Fibroblast of skin of right biceps (primary cell): Measurements from ENCODE around the gene AADAT.

Source experiments
- DNase-seq: peaks from one replicate; pipeline ENCODE4 v3.0.0-alpha.2; 2013

The AADAT gene

GRCh38 chr4:170027181-170027829 lies 62.5 kb downstream of the AADAT start:
- peak; percentile 98 for DNase-seq

- peak; percentile 93 for DNase-seq
These were observed 63.3 kb downstream of the AADAT start, which contains the start of gene MFAP3L for GRCh38 chr4:170026253-170027021. Gene MFAP3L, minus strand, starts transcription at chr4:170026395. Its CDS starts 20,518 bp downstream, at chr4:170005877.

- peak; percentile 14 for DNase-seq
These were observed 64.1 kb downstream of the AADAT start for GRCh38 chr4:170025523-170026252.

- DNase-seq, result no peak
These were observed 67.5 kb downstream of the AADAT start for GRCh38 chr4:170022211-170022610.

- DNase-seq, result no peak
These were observed 72.5 kb downstream of the AADAT start for GRCh38 chr4:170017252-170017651.

- DNase-seq, result no peak
These were observed 74.5 kb downstream of the AADAT start for GRCh38 chr4:170015285-170015684.

- peak; percentile 68 for DNase-seq
These were observed 75.3 kb downstream of the AADAT start for GRCh38 chr4:170014359-170015011.

GRCh38 chr4:170012629-170012958 lies 77.2 kb downstream of the AADAT start:
- DNase-seq, result no peak

- DNase-seq, result no peak
These were observed 77.7 kb downstream of the AADAT start for GRCh38 chr4:170011921-170012628.
